Uterus (tissue), 2 donors: ENCODE data around the gene SLC22A23.

Experiments
- POLR2A ChIP-seq, 2 donors: fragments of 450-650 bp; IDR thresholded peaks; one replicate each; pipeline ENCODE4 v1.6.1; 2016; ENCODE audit warnings: antibody characterized with exemption in 2 of 2, mild to moderate bottlenecking in 1 of 2, moderate library complexity in 1 of 2
- TF ChIP-seq, protein P1 (sequence below), 4 experiments: fragments of 200-600 bp in 2 of 4; fragments of 450-650 bp in 2 of 4; sonication (generic) in 2 of 4; IDR thresholded peaks; one replicate each; pipeline ENCODE4 v1.5.1; 2016 to 2019; ENCODE audit warnings: antibody characterized with exemption in 4 of 4, mild to moderate bottlenecking in 2 of 4, moderate library complexity in 1 of 4

DNA sequence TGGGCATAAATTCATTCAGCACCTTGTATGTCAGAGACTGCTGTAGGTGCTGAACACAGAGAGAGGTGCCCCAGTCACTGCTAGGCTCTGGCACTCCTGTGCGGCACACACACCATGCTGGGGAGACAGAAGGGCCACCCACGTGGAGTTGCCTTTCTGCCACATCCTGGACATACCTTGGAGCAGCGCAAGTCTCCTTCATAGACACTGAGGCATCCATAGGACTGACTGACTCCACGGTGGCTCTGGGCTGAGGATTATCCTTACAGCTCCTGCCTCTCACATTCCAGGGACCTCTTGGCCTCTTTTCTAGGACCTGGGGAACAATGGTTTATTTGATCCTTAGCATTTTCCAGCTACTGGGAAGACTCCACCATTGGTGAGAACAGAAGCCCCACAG is 26.0 kb upstream of the SLC22A23 start:
- no peak for TF ChIP-seq POLR2A (IDR thresholded peaks at IDR 0.05)
- TF ChIP-seq, protein P1, sequence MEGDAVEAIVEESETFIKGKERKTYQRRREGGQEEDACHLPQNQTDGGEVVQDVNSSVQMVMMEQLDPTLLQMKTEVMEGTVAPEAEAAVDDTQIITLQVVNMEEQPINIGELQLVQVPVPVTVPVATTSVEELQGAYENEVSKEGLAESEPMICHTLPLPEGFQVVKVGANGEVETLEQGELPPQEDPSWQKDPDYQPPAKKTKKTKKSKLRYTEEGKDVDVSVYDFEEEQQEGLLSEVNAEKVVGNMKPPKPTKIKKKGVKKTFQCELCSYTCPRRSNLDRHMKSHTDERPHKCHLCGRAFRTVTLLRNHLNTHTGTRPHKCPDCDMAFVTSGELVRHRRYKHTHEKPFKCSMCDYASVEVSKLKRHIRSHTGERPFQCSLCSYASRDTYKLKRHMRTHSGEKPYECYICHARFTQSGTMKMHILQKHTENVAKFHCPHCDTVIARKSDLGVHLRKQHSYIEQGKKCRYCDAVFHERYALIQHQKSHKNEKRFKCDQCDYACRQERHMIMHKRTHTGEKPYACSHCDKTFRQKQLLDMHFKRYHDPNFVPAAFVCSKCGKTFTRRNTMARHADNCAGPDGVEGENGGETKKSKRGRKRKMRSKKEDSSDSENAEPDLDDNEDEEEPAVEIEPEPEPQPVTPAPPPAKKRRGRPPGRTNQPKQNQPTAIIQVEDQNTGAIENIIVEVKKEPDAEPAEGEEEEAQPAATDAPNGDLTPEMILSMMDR (IDR thresholded peaks at IDR 0.05), result no peak
